Keratinocyte (primary cell): ENCODE measurements around the gene ALDOA. TPM values are rescaled to one million over a fixed set of nuclear protein-coding genes. Genes with fewer than 3 reads are reported as not detected.

Experiments
- DNase-seq: peaks from one replicate; pipeline ENCODE4 v3.0.0-alpha.2; 2011; ENCODE audit warnings: low read depth, missing footprints, low spot score
- FAIRE-seq: peaks from 2 replicates; lab custom pipeline; 2011; peaks lifted over from hg19 to GRCh38; lab: Jason Lieb, UNC
- H2AFZ ChIP-seq: 2 replicates; pipeline ENCODE4 v1.6.0; 2012; ENCODE audit warnings: low read length, control low read depth, inconsistent platforms; ENCODE audit not compliant: control insufficient read depth
- H3K27ac ChIP-seq: 2 replicates; pipeline ENCODE4 v1.5.1; 2011; ENCODE audit warnings: low read length; ENCODE audit not compliant: control insufficient read depth, insufficient read depth
- H3K27me3 ChIP-seq: 3 replicates; pipeline ENCODE4 v1.6.0; 2011; ENCODE audit warnings: low read length; ENCODE audit not compliant: control insufficient read depth, insufficient read depth; ENCODE audit errors: extremely low read depth
- H3K36me3 ChIP-seq, 2 experiments: 2 replicates in 1 of 2; 3 replicates in 1 of 2; pipeline ENCODE4 v1.5.1; 2011; ENCODE audit warnings: low read length in 2 of 2, mild to moderate bottlenecking in 1 of 2; ENCODE audit not compliant: control insufficient read depth in 2 of 2, insufficient read depth in 2 of 2; ENCODE audit errors: extremely low read depth in 1 of 2
- H3K4me1 ChIP-seq: 3 replicates; pipeline ENCODE4 v1.5.1; 2011; ENCODE audit warnings: low read length; ENCODE audit not compliant: control insufficient read depth, insufficient read depth; ENCODE audit errors: extremely low read depth
- H3K4me2 ChIP-seq: 3 replicates; pipeline ENCODE4 v1.6.0; 2011; ENCODE audit warnings: low read depth, low read length; ENCODE audit not compliant: control insufficient read depth, insufficient read depth; ENCODE audit errors: extremely low read depth
- H3K4me3 ChIP-seq, 3 experiments: fragments of 200-600 bp in 1 of 3; sonication (generic) in 1 of 3; 2 replicates in 2 of 3; 3 replicates in 1 of 3; pipeline ENCODE4 v1.5.1; 2011 to 2016; ENCODE audit warnings: low read length in 3 of 3, mild to moderate bottlenecking in 3 of 3, control low read depth in 2 of 3, inconsistent platforms in 1 of 3, low read depth in 1 of 3, mixed read lengths in 1 of 3, mixed run types in 1 of 3, moderate library complexity in 1 of 3; ENCODE audit not compliant: control insufficient read depth in 2 of 3, insufficient read depth in 2 of 3; ENCODE audit errors: extremely low read depth in 1 of 3
- H3K79me2 ChIP-seq: 2 replicates; pipeline ENCODE4 v1.6.0; 2012; ENCODE audit warnings: low read length; ENCODE audit not compliant: control insufficient read depth, insufficient read depth
- H3K9ac ChIP-seq: 3 replicates; pipeline ENCODE4 v1.6.0; 2011; ENCODE audit warnings: low read length; ENCODE audit not compliant: control insufficient read depth, insufficient read depth; ENCODE audit errors: extremely low read depth
- H3K9me1 ChIP-seq: 3 replicates; pipeline ENCODE4 v1.6.0; 2011; ENCODE audit warnings: low read length; ENCODE audit not compliant: control insufficient read depth, insufficient read depth; ENCODE audit errors: extremely low read depth
- H3K9me3 ChIP-seq: 2 replicates; pipeline ENCODE4 v1.5.1; 2012; ENCODE audit warnings: low read depth, low read length; ENCODE audit not compliant: control insufficient read depth
- H4K20me1 ChIP-seq: 3 replicates; pipeline ENCODE4 v1.6.0; 2011; ENCODE audit warnings: low read length; ENCODE audit not compliant: control insufficient read depth, insufficient read depth; ENCODE audit errors: extremely low read depth
- EZH2 ChIP-seq: IDR thresholded peaks from one replicate; pipeline ENCODE4 v1.6.1; 2012; ENCODE audit warnings: inconsistent platforms, mild to moderate bottlenecking, low read length, moderate library complexity
- dilution Hi-C: fragments of 300-500 bp; cut with MboI; formaldehyde crosslinking; loops from one replicate; pipeline ENCODE4 v1.7.0; 2020; ENCODE audit warnings: low sequenced_read_pairs; ENCODE audit not compliant: extremely low pct_ligation_motif_present
- polyA plus RNA-seq, 5 experiments: library from polyadenylated mRNA; depleted of rRNA in 3 of 5; stranded (reverse) in 3 of 5; stranded (forward) in 1 of 5; unstranded in 1 of 5; fragments of >200 nt; gene quantifications; 1 replicate in 1 of 5; 2 replicates in 3 of 5; 3 replicates in 1 of 5; pipeline versions ENCODE4 v1.2.1 to v1.2.3, GENCODE V29; 2011 to 2012; ENCODE audit warnings: missing spikeins in 2 of 5, low read depth in 1 of 5, low replicate concordance in 1 of 5
- TF ChIP-seq, protein P1 (sequence below), 3 experiments: IDR thresholded peaks in 1 of 3; conservative IDR thresholded peaks in 1 of 3; optimal IDR thresholded peaks in 1 of 3; 2 replicates in 2 of 3; 3 replicates in 1 of 3; pipeline versions ENCODE3 to v1.5.1; 2011; ENCODE audit warnings: low read length in 3 of 3, mild to moderate bottlenecking in 3 of 3, moderate library complexity in 2 of 3, control low read depth in 1 of 3, inconsistent platforms in 1 of 3; ENCODE audit not compliant: insufficient read depth in 2 of 3; ENCODE audit errors: extremely low read depth in 1 of 3

Gene ALDOA
- polyA plus RNA-seq, 1 donor (not counting 4 experiments of a cell fraction or from before 2014, with no cell fraction given): 800 TPM

DNA sequence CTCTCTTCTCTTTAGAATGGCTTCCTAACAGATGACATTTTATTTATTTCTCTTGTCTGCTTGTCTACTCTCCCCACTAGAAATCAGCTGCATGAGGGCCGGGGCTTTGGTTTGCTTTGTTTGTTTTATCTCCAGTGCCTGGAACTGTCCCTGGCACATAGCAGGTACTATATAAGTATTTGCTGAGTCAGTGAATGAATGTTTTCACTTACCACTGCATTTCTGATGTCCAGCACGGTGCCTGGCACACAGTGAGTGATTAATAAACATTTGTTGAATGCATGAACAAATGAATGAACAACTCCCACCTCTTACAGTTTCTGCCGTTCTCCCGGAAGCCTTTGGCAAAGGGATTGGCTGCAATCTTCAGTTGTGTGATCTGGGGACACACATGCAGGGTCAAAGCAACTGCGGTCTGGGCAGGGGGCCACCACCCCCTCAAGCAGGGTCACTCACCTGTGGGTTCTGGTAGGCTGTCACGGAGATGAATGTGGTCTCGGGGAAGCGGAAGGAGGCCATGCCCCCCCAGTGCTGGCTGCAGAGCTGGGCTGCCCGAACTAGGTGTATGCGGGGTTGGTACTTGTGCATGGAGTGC is 22.8 kb downstream of the ALDOA start:
- Histone ChIP-seq H3K79me2 (peaks cover under 1% of the 10 kb centered on the region), H3K36me3 (peaks cover 14 to 18% of the 10 kb centered on the region in 2 experiments), H3K4me3 (no peak overlapping the region), H4K20me1 (no peaks in the 10 kb centered on the region), H2AFZ (no peak overlapping the region), H3K27me3 (no peaks in the 10 kb centered on the region), H3K9me1 (no peaks in the 10 kb centered on the region), H3K4me2 (no peak overlapping the region), H3K9me3 (no peaks in the 10 kb centered on the region), H3K9ac (no peak overlapping the region), H3K27ac (no peak overlapping the region), H3K4me1 (peaks cover 39% of the 10 kb centered on the region)
- DNase-seq: no peak
- FAIRE-seq: peak; percentile 17
- dilution Hi-C loops: no loop called here
- TF ChIP-seq, protein P1, sequence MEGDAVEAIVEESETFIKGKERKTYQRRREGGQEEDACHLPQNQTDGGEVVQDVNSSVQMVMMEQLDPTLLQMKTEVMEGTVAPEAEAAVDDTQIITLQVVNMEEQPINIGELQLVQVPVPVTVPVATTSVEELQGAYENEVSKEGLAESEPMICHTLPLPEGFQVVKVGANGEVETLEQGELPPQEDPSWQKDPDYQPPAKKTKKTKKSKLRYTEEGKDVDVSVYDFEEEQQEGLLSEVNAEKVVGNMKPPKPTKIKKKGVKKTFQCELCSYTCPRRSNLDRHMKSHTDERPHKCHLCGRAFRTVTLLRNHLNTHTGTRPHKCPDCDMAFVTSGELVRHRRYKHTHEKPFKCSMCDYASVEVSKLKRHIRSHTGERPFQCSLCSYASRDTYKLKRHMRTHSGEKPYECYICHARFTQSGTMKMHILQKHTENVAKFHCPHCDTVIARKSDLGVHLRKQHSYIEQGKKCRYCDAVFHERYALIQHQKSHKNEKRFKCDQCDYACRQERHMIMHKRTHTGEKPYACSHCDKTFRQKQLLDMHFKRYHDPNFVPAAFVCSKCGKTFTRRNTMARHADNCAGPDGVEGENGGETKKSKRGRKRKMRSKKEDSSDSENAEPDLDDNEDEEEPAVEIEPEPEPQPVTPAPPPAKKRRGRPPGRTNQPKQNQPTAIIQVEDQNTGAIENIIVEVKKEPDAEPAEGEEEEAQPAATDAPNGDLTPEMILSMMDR (optimal IDR thresholded peaks at IDR 0.05 in 1 of 3, IDR thresholded peaks at IDR 0.05 in 1 of 3, conservative IDR thresholded peaks at IDR 0.05 in 1 of 3; ENCODE audit: extremely low read depth in 1 of 3, insufficient read depth in 2 of 3, low read length in 3 of 3): no peak
- TF ChIP-seq EZH2: no peak

DNA sequence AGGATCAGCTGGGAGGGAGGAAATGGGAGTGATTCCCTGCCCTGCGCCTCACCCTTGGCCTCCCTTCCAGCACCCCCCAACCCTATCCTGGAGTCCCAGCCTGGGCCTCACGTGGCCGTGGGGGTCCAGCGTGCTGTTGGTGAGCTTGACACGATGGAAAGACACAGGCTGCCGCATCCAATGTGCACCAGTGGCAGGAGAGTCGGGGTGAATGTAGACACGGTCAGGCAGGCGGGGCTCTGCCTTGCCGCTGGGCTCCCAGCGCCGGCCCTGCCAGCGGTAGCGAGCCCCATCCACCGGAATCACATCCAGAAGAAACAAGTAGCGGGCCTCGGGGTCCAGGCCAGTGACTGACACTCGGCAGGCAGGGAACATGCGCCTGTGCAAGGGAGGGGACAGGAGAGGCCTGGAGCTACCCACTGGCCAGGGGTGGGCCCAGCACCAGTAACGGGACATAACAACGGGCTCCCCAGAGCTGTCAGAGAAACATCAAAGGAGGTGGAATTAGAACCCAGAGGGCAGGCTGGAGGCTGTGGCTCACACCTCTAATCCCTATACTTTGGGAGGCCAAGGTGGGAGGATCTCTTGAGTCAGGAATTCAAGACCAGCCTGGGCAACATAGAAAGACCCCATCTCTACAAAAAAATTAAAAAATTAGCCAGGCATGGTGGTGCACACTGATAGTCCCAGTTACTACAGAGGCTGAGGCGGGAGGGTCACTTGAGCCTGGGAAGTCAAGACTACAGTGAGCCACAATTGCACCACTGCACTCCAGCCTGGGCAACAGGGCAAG is 23.5 kb downstream of the ALDOA start:
- no peak overlapping the region for H3K9ac ChIP-seq
- H4K20me1 ChIP-seq: no peaks in the 10 kb centered on the region
- no peaks in the 10 kb centered on the region for H3K9me3 ChIP-seq
- H3K79me2 ChIP-seq: no peaks in the 10 kb centered on the region
- H3K27ac ChIP-seq: no peak overlapping the region
- H3K4me3 ChIP-seq: no peak overlapping the region
- peaks cover 7 to 11% of the 10 kb centered on the region in 2 experiments for H3K36me3 ChIP-seq
- TF ChIP-seq, protein P1 (optimal IDR thresholded peaks at IDR 0.05 in 1 of 3, IDR thresholded peaks at IDR 0.05 in 1 of 3, conservative IDR thresholded peaks at IDR 0.05 in 1 of 3; ENCODE audit: extremely low read depth in 1 of 3, insufficient read depth in 2 of 3, low read length in 3 of 3): no peak
- TF ChIP-seq EZH2: no peak
- H3K27me3 ChIP-seq: no peaks in the 10 kb centered on the region
- peaks cover 39% of the 10 kb centered on the region for H3K4me1 ChIP-seq
- H3K4me2 ChIP-seq: no peak overlapping the region
- peak overlapping the region; percentile 43 for H2AFZ ChIP-seq
- dilution Hi-C loops: no loop called here
- DNase-seq (no peak), FAIRE-seq (no peak)
- H3K9me1 ChIP-seq: no peaks in the 10 kb centered on the region
